GM12873 (cell line): ENCODE measurements around the gene C15orf61.

Experiments used
- CTCF ChIP-seq: IDR thresholded peaks from 2 replicates; pipeline ENCODE4 v1.5.1; 2012; ENCODE audit warnings: low read depth, mild to moderate bottlenecking, moderate library complexity, low read length, control low read depth; ENCODE audit not compliant: insufficient read depth; ENCODE audit errors: missing control alignments

C15orf61 gene

GRCh38 chr15:67521029-67521782 lies at the start of gene C15orf61:
Gene C15orf61, plus strand, starts transcription at chr15:67521131. Its CDS starts 118 bp downstream, at chr15:67521249.
- TF ChIP-seq CTCF = peak; percentile 7

- no peak for TF ChIP-seq CTCF
Observed at GRCh38 chr15:67472957-67473356, 48.0 kb upstream of the C15orf61 start.

GRCh38 chr15:67474405-67475110 lies 46.4 kb upstream of the C15orf61 start:
- TF ChIP-seq CTCF = no peak

GRCh38 chr15:67479781-67480505 lies 41.0 kb upstream of the C15orf61 start:
- no peak for TF ChIP-seq CTCF

- no peak for TF ChIP-seq CTCF
Observed at GRCh38 chr15:67480741-67481140, 40.2 kb upstream of the C15orf61 start.

- TF ChIP-seq CTCF = no peak
Observed at GRCh38 chr15:67481680-67482079, 39.3 kb upstream of the C15orf61 start.

GRCh38 chr15:67495585-67495984 lies 25.3 kb upstream of the C15orf61 start:
- no peak for TF ChIP-seq CTCF
